ENCODE results near the gene APPL1.

DNA sequence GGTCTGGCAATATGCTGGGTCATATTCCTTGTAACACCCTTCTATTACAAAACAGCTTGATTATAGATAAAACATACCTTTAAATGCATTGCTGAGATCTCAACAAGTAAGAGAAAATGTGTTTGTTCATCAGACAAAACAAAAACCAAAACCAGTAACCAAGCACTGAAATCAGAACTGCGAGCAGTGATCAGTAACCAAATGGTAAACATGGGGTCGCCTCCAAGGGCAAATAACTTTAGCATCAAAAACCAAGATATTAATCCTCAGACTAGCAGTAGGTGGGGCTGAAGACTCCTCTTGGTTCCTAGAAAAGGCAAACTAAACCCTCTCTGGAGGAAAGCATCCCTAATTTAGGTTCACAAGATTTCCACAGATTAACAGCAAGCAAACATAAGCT, 21.1 kb upstream of the APPL1 start:
- TF ChIP-seq GATA2 (IDR thresholded peaks at IDR 0.05; ENCODE audit: low read depth, low read length) (no peak), GATA3 (IDR thresholded peaks at IDR 0.05; ENCODE audit: low read depth, low read length) (no peak)

Measured in SH-SY5Y (cell line).